HFFc6 (cell line): ENCODE data around the gene KCNC1. TPM values are rescaled to one million over a fixed set of nuclear protein-coding genes. Genes with fewer than 3 reads are reported as not detected.
A peak's percentile ranks its signal among the peaks of the same experiment; 100 is the strongest.

Experiments used
- DNase-seq: peaks from one replicate; pipeline ENCODE4 v3.0.0-alpha.2; 2018
- H3K27ac Mint-ChIP-seq: 2 replicates; pipeline ENCODE4 v1.8.0; 2020; ENCODE audit warnings: mild to moderate bottlenecking, mixed read lengths
- H3K27me3 Mint-ChIP-seq: 2 replicates; pipeline ENCODE4 v1.8.0; 2021; ENCODE audit warnings: mild to moderate bottlenecking, moderate library complexity, mixed read lengths; ENCODE audit not compliant: insufficient read depth
- H3K36me3 Mint-ChIP-seq: 2 replicates; pipeline ENCODE4 v1.8.0; 2021; ENCODE audit warnings: low read depth, mixed read lengths
- H3K4me1 Mint-ChIP-seq: 2 replicates; pipeline ENCODE4 v1.8.0; 2020; ENCODE audit warnings: low read depth, mixed read lengths
- H3K4me3 Mint-ChIP-seq: 2 replicates; pipeline ENCODE4 v1.8.0; 2020; ENCODE audit warnings: mild to moderate bottlenecking, moderate library complexity, mixed read lengths
- H3K9me3 Mint-ChIP-seq: 2 replicates; pipeline ENCODE4 v1.8.0; 2020; ENCODE audit warnings: mild to moderate bottlenecking, mixed read lengths
- total RNA-seq, 6 experiments: library from RNA; stranded (reverse); fragmentation: NEBNext Ultra II Directional; extraction: Animal tissue kit (Norgen Biotek cat#: 25700); gene quantifications; 2 replicates in 1 of 6; 3 replicates in 5 of 6; pipeline ENCODE4 v1.2.3, GENCODE V29; 2021
- TF ChIP-seq, protein P1 (sequence below): fragments of 200-600 bp; sonication (generic); IDR thresholded peaks from 2 replicates; pipeline ENCODE4 v1.5.0; 2021; ENCODE audit warnings: antibody characterized with exemption, mild to moderate bottlenecking

Gene KCNC1
- total RNA-seq, 6 experiments from 2014 or later = not detected

GRCh38 chr11:17721242-17721999, 13.2 kb upstream of the KCNC1 start:
- no peak for DNase-seq
- H3K36me3 Mint-ChIP-seq = no peaks in the 10 kb centered on the region
- no peaks in the 10 kb centered on the region for H3K4me1 Mint-ChIP-seq
- no peak overlapping the region for H3K27ac Mint-ChIP-seq
- peaks cover 33% of the 10 kb centered on the region for H3K27me3 Mint-ChIP-seq
- H3K9me3 Mint-ChIP-seq = no peaks in the 10 kb centered on the region
- no peak overlapping the region for H3K4me3 Mint-ChIP-seq
- TF ChIP-seq, protein P1, sequence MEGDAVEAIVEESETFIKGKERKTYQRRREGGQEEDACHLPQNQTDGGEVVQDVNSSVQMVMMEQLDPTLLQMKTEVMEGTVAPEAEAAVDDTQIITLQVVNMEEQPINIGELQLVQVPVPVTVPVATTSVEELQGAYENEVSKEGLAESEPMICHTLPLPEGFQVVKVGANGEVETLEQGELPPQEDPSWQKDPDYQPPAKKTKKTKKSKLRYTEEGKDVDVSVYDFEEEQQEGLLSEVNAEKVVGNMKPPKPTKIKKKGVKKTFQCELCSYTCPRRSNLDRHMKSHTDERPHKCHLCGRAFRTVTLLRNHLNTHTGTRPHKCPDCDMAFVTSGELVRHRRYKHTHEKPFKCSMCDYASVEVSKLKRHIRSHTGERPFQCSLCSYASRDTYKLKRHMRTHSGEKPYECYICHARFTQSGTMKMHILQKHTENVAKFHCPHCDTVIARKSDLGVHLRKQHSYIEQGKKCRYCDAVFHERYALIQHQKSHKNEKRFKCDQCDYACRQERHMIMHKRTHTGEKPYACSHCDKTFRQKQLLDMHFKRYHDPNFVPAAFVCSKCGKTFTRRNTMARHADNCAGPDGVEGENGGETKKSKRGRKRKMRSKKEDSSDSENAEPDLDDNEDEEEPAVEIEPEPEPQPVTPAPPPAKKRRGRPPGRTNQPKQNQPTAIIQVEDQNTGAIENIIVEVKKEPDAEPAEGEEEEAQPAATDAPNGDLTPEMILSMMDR = no peak

DNA sequence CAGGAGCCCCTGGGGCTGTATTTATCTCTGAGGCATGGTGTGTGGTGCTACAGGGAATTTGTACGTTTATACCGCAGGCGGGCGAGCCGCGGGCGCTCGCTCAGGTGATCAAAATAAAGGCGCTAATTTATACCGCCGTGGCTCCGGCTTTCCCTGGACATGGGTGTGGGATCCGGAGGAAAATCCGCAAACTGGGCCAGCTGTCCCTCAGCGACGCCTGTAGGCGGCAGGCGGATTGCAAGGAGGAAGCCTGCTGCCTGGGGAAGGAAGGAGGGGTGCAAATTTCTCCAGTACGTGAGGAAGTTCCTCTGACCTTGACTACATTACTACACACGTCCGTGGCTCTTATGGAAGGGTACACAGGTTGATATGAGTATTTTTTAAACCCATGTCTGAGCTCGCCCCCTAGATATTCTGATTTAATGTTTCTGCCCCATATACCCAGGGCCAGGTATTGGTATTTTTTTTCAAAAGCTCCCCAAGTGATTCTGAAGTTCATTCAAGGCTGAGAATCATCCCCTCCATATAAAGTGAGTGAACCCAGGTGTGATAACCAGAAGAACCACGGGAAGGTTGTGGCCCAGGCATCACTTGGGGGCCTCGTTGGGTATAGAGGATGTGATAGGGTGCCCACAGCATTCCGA, 12.5 kb upstream of the KCNC1 start:
- TF ChIP-seq, protein P1 = peak; percentile 69
- Mint-ChIP-seq H3K36me3 (no peaks in the 10 kb centered on the region), H3K9me3 (no peaks in the 10 kb centered on the region), H3K4me3 (no peak overlapping the region), H3K4me1 (no peaks in the 10 kb centered on the region), H3K27ac (no peak overlapping the region), H3K27me3 (peaks cover 33% of the 10 kb centered on the region)
- peak; percentile 11 for DNase-seq

DNA sequence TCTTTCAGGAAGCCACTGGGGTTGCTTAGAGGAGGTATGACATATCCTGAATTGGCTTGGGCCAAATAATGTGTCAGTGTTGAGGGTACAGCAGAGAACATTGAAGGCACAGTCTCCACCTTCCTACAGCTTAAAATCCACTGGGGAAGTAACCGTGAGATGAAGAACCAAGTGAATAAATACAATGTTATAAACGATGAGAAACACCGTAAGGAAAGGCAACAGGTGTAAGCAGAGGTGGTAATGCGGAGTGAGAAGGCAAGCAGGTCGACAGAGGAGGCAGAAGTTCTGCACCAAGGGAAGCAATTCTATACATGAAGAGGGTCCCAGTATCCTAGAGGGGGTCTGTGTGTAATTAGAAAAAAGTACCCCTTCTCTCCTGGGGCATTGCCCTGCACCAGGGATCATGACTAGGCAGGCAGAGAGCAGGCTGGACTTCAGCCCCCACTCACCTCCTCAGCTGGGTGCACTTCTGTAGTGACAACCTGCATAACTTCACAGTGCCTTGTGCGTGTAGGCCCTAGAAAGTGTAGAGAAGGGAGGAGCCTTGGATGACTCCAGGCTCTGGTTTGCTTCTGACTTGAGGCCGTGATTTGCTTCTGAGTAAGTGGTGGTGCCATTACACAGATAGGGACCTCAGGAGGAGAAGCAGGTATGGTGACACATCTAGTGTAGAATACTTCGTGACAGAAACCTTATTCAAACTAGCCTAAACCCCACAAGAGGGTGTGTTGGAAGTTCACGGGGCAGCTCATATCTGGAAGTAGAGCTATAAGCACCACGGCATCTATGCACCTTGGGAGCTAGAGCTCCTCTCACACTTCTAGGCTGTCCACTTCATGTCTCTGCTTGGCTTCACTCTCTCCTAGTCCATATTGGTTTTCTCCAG, 10.3 kb upstream of the KCNC1 start:
- peaks cover 31% of the 10 kb centered on the region for H3K27me3 Mint-ChIP-seq
- no peaks in the 10 kb centered on the region for H3K9me3 Mint-ChIP-seq
- H3K27ac Mint-ChIP-seq = no peak overlapping the region
- H3K36me3 Mint-ChIP-seq = no peaks in the 10 kb centered on the region
- DNase-seq = no peak
- H3K4me1 Mint-ChIP-seq = no peaks in the 10 kb centered on the region
- TF ChIP-seq, protein P1 = no peak
- H3K4me3 Mint-ChIP-seq = no peak overlapping the region

DNA sequence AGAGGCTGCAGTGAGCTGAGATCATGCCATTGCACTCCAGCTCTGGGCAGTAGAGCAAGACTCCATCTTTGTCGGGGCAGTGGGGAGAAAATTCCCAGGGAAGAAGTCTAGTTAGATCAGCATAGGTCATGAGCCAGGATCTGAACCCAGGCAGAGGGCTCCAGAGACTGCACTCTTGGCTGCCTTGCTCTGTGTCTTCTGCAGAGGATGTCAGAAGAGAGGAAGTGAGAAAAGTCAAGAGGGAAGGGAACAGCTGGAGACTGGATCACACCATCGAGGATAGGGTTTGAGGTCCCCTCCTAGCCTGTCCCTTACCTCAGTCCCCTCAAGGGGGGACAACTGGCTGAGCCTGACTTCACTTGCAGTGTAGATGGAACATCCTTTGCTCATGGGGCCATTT, 9.4 kb upstream of the KCNC1 start:
- Mint-ChIP-seq H3K27me3 (peaks cover 34% of the 10 kb centered on the region), H3K9me3 (no peaks in the 10 kb centered on the region), H3K4me1 (no peaks in the 10 kb centered on the region), H3K27ac (no peak overlapping the region), H3K4me3 (no peak overlapping the region), H3K36me3 (no peaks in the 10 kb centered on the region)
- no peak for DNase-seq
- TF ChIP-seq, protein P1 = no peak

DNA sequence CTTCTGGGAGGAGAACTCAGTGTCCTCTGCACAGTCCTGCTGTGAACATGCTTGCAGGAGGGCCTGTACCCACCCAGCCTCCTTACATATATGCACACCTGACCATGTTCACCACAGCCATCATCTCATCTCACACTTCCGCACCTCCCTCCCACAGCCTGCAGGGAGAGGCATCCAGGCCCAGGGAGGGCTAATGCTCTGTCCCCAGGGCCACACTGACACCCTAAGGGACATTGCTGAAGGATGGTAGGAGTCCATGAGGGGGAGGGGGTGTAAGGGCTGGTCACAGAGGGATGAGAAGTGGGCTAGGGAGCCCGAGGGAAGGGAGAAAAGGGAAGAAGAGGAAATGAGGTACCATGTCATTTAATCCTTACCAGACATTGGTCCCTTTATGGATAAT, 4.4 kb upstream of the KCNC1 start:
- TF ChIP-seq, protein P1 = no peak

More for the DNA sequence above, 4.4 kb upstream of the KCNC1 start:
- Mint-ChIP-seq H3K4me3 (no peak overlapping the region), H3K9me3 (no peaks in the 10 kb centered on the region), H3K27ac (no peak overlapping the region), H3K27me3 (peaks cover 33% of the 10 kb centered on the region), H3K4me1 (no peaks in the 10 kb centered on the region), H3K36me3 (no peaks in the 10 kb centered on the region)
- no peak for DNase-seq
